Ammon's horn (tissue), 1 donor: ENCODE data around the gene PDGFA.

Experiments used
- DNase-seq: peaks from one replicate; pipeline ENCODE4 v3.0.0-alpha.2; 2016; ENCODE audit warnings: low spot score

The PDGFA gene

DNA sequence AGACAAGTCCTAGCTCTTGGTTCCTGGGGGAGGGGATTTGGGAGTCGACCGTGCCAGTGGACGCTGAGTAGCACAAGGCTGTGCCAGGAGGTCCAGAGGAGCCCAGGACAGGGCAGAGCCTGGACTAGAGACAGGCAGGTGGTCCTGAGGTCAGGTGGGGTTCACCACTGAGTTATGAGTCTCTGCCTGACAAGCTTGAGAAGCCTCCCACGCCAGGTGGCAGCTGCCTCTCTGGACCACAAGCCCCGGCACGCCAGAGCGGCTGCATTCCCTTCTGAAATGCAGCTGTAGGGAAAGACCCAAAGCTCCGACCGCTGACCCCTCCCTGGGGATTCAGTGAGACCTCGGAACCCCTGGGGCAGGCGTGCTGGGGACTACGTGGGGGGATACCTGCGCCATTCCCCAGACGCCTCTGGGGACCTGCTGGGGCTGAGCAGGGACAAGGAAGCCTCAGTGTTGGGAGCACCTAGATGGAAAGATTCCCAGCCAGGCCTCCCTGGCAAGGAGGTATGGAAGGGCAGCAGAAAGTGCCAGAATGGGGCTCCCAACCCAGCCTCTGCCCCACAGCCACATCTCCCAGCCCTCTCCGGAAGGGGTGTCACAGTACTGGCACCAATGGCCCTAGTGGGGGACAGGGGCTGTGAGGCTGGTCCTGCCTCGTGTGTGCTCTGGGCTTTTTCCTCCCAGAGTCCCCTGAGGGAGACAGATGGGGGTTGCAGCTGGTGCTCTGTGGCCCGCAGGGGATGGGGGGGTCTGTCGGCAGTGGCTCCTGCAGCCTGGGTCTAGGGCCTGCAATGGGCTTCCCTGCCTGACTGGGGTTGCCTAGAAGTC lies 29.0 kb downstream of the PDGFA start:
- DNase-seq, result no peak

DNA sequence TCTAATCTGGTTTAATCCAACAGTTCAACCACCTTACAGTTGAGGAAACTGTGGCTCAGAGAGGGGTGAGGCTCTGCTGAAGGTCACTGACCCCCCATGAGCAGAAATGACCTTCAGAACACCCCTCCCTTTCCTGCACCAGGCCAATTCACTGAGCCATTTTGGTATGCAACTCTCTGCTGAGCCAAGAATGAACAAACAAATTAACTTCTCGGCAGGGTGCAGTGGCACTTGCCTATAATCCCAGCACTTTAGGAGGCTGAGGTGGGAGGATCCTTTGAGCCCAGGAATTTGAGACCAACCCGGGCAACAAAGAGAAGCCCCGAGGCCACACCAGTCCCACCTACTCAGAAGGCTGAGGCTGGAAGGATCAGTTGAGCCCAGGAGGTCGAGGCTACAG lies 29.8 kb downstream of the PDGFA start:
- DNase-seq, result no peak

DNA sequence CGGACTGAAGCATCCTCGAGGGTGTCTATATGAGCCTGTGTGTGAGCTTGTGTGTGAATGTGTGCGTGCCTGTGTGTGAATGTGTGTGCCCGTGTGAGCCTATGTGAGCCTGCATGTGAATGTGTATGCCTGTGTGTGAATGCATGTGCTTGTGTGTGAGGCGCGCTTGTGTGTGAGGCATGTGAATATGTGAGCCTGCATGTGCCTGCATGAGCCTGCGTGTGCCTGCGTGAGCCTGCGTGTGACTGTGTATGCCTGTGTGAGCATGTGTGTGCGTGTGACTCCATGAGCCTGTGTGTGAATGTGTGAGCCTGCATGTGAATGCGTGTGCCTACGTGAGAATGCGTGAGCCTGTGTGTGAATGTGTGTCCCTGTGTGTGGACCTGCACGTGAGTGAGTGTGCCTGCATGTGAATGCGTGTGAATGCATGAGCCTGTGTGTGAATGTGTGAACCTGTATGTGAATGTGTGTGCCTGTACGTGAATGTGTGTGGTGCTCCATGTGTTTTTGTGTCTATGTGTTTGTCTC lies 33.4 kb downstream of the PDGFA start:
- DNase-seq, result no peak

DNA sequence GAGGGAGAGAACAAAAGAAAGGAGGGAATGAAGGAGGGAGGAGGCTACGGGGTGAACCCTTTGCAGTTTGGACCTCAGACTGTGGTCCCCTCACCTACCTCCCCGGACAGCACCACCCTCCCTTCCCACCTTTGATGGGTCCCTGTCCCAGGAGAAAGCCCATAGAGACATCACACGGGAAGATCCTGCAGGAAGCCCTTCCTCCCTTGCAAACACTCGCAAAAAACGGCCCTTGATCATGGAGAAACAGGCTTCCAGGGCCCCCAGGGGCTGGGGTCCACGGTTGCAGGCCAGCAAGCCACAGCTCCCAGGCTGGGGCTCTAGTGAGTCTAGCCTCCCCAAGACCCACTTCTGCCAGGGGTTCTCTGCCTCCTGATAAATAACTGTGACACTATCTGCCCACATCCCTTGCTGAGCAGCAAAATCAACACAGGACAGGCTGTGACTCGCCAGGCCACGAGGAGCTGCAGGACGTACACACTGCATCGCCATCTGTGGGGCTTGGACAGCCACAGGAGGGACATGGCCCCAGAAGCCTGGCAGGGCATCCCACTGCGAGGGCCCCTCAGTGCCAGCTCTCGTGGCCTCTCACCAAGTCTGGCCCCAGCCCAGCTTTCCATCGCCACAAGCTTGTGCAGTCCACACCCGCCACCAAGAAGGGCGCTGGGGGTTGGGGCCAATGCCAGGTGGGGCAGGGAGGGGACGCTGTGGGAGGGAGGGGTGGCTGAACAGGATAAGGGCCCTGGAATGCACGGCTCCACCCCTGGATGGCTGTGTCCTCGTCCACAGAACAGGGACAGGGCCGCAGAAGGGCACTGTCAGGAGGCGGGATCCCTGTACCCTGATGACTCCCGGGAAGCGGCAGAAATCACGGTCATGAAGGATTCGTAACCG lies 34.2 kb downstream of the PDGFA start:
- no peak for DNase-seq

DNA sequence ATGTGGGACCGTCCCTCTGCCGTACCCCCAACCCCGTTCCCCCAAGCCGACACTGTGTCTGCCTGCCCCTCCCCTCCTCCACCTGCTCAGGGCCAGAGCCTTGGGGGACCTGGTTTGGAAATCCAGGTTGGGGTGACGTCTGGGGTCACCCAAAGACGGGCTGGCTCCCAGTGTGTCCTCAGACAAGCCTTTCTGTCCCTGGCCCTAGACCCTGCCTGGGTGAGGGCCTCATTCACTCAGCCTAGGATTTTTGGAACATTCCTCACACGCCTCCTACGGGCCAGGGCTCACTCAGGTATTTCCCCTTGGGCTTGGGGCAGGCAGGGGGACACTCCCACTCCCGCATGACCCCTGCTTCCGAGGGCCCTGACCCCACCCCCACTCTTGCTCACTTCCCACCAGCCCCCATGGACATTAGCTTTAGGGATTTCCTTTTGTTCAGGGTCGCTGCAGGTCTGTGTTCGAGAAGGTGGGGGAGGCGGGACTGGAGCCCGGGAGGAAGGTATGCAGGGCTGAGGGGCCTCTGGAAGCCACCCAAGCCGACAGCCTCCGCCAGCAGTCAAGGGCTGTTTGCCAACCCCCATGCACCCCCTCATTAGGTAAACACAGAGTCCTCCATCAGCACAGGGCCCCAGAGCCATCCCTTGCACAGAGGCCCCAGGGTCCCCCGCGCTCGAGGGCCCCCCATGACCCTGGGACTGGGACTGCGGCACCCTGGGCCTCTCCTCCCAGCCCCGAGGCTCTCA lies 35.1 kb downstream of the PDGFA start:
- DNase-seq, result no peak

DNA sequence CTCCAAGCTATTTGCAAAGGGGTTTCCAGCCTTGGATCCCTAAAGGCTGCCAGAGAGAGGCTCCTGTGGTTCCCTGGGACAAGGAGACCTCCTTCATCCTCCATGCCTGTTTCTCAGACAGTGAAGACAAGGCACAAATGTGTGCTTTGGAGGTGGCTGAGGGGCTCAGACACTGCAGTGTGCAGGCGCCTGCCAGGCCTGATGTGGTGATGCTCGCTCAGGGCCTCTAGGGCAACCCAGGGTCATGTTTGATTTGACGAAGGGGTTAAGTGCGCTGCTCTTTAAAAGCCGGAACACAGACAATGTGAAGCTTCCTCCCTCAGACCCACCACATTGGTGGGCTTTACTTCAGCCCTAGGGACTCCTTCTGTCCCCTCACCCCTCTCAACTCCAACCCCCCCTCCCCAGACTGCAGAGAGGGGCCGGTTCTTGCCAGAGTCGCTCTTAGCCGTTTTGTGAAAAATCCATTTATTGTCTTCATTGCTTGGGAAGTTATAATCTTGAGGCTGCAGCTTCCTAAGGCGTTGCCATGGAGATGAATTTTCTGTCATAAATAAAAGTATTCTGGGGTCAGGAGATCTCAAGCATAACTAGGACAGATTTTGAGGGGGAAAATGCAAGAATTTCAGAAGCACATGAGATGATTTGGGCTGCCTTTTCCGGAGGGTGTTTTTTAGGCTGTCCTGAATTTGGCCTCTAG lies 35.8 kb downstream of the PDGFA start:
- DNase-seq, result no peak

GRCh38 chr7:482521-483083 lies 37.0 kb downstream of the PDGFA start:
- DNase-seq, result no peak

GRCh38 chr7:481219-481930 lies 38.3 kb downstream of the PDGFA start:
- no peak for DNase-seq

GRCh38 chr7:480531-481218 lies 39.0 kb downstream of the PDGFA start:
- no peak for DNase-seq

DNA sequence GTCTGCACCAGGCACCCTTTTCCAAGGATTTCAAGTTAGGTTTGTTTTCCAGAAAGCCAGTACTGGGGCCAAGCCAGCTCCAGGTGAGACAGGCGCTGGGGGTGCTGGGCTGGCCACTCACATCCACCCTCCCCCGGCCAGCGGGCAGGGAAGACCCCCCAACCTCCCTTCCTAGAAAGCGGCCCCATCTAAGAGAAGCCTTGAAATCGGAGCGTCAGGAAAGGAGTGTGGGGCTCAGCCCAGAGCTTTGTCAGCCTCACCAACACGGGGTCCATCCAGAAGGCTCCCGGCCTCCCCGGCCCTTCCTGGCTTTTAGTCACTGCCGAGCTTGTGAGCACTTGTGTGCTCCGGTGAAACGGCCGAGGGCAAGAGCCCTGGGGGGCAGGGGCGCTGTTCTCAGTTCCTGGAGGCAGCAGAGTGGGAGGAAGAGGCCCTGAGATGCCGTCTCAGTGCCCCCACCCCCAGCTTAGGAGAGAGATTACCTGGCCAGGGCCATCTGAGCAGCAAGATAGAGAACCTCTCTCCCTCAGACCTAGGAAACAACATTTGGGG lies 39.6 kb downstream of the PDGFA start:
- no peak for DNase-seq

DNA sequence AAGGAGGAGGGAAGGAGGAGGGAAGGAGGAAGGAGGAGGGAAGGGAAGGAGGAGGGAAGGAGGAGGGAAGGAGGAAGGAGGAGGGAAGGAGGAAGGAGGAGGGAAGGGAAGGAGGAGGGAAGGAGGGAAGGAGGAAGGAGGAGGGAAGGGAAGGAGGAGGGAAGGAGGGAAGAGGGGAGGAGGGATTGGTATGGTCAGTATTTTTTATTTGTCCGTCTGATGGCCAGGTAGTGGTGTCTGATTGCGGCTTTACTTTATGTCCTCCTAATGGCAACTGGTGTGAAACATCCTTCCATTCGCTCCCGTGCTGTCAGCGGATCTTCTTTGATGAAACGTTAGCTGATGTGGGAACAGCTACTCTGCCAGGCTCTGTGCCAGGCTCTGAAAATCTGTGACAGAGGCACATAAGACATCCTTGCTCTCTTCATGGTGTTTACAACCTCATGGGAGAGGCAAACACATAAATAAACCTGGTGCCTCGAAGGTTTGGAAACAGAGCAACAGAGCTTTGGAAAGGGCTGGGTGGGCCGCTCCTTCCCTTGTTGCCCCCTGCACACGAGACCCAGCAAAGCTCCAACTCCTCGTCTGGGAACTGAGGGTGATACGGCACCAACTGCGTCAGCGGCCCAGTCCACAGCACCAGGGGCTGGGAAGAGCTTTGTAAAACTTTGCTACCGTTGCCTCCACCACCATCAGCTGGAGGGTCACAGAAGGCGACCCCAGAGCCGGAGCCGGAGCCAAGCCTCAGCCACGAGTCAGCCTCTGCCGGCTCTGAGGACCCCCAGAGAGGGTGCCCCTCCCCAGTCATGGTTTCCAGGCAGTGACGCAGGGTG lies 40.3 kb downstream of the PDGFA start:
- no peak for DNase-seq

GRCh38 chr7:477626-478220 lies 41.9 kb downstream of the PDGFA start:
- DNase-seq, result no peak

GRCh38 chr7:476736-477360 lies 42.8 kb downstream of the PDGFA start:
- no peak for DNase-seq

DNA sequence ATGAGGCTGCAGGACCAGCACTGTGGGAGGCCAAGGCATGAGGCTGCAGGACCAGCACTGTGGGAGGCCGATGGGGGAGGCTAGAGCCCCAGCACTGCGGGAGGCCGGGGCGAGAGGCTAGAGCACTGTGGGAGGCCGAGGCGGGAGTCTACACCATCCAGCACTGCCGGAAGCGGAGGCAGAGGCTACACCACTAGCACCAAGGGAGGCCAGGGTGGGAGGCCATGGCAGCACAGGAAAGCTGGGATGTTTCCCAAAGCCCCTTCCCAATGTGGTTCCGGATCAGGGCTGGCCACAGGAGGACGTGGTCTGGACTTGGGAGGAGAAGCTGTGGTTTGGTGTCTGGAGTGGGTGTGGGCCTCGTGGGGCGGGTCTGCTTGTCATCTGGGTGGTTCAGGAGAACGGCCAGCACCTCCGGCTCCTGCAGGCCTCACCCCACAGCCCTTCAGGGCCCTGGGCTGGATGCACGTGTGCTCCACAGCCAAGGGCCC lies 43.6 kb downstream of the PDGFA start:
- DNase-seq, result no peak

GRCh38 chr7:475425-475728 lies 44.3 kb downstream of the PDGFA start:
- DNase-seq, result no peak

- DNase-seq, result no peak
Observed at GRCh38 chr7:474605-475424, 44.8 kb downstream of the PDGFA start.
